HepG2 (cell line): ENCODE results near the gene SLC35A1. TPM values are rescaled to one million over a fixed set of nuclear protein-coding genes. Genes with fewer than 3 reads are reported as not detected.

Experiments used
- CBX2 ChIP-seq, 2 experiments: fragments of 200-600 bp in 1 of 2; sonication (generic); formaldehyde crosslinking in 1 of 2; IDR thresholded peaks; 2 replicates each; pipeline versions ENCODE4 v1.7.0 to v1.8.1; 2018 to 2022; ENCODE audit warnings: low read depth in 2 of 2, low read length in 1 of 2, mild to moderate bottlenecking in 1 of 2, missing genetic modification reagents in 1 of 2
- FIP1L1 ChIP-seq: fragments of 200-400 bp; formaldehyde crosslinking; IDR thresholded peaks from 2 replicates; pipeline ENCODE4 v1.6.1; 2018; ENCODE audit warnings: low read depth, mild to moderate bottlenecking, low read length, moderate library complexity, borderline replicate concordance; ENCODE audit not compliant: insufficient read depth
- IRF2 ChIP-seq: IDR thresholded peaks from 2 replicates; pipeline ENCODE4 v1.6.1; 2018; ENCODE audit warnings: missing genetic modification reagents, missing compliant biosample characterization
- MBD4 ChIP-seq: IDR thresholded peaks from 2 replicates; pipeline ENCODE4 v1.6.1; 2012; ENCODE audit warnings: low read length, inconsistent platforms, borderline replicate concordance
- MIER3 ChIP-seq: IDR thresholded peaks from 2 replicates; pipeline ENCODE4 v1.6.1; 2016; ENCODE audit warnings: missing compliant biosample characterization, borderline replicate concordance
- NCOA2 ChIP-seq: sonication (generic); formaldehyde crosslinking; IDR thresholded peaks from 2 replicates; pipeline ENCODE4 v1.8.0; 2022; ENCODE audit warnings: inconsistent platforms
- PLRG1 ChIP-seq: fragments of 450-650 bp; conservative IDR thresholded peaks from 2 replicates; pipeline ENCODE4 v1.6.1; 2016
- RORA ChIP-seq: sonication (generic); formaldehyde crosslinking; IDR thresholded peaks from 2 replicates; pipeline ENCODE4 v1.5.0; 2020; ENCODE audit warnings: mild to moderate bottlenecking, missing genetic modification reagents, moderate library complexity
- SKI ChIP-seq: fragments of 450-650 bp; IDR thresholded peaks from one replicate; pipeline ENCODE4 v1.6.1; 2018; ENCODE audit warnings: mild to moderate bottlenecking; ENCODE audit not compliant: partially characterized antibody
- SRSF1 ChIP-seq: fragments of 200-400 bp; formaldehyde crosslinking; optimal IDR thresholded peaks from 2 replicates; pipeline ENCODE3; 2017; ENCODE audit warnings: mild to moderate bottlenecking, low read depth, low read length, moderate library complexity
- TOPORS ChIP-seq: sonication (generic); formaldehyde crosslinking; IDR thresholded peaks from 2 replicates; pipeline ENCODE4 v1.8.0; 2023; ENCODE audit warnings: mild to moderate bottlenecking, missing genetic modification reagents
- ZNF253 ChIP-seq: sonication (generic); formaldehyde crosslinking; IDR thresholded peaks from 2 replicates; pipeline ENCODE4 v1.8.0; 2022; ENCODE audit warnings: mild to moderate bottlenecking, missing genetic modification reagents, borderline replicate concordance
- ZNF256 ChIP-seq: sonication (generic); formaldehyde crosslinking; conservative IDR thresholded peaks from 2 replicates; pipeline ENCODE4 v1.4.0; 2020; ENCODE audit warnings: missing genetic modification reagents
- ZNF616 ChIP-seq: sonication (generic); formaldehyde crosslinking; IDR thresholded peaks from 2 replicates; pipeline ENCODE4 v1.5.0; 2020; ENCODE audit warnings: low read depth, mild to moderate bottlenecking, missing genetic modification reagents
- ZSCAN9 ChIP-seq: IDR thresholded peaks from 2 replicates; pipeline ENCODE4 v1.6.1; 2016; ENCODE audit warnings: borderline replicate concordance
- polyA plus RNA-seq, 8 experiments: library from polyadenylated mRNA; depleted of rRNA in 3 of 8; stranded (reverse) in 7 of 8; unstranded in 1 of 8; fragments of >200 nt; fragmentation: Illumina TruSeq in 4 of 8; extraction: Trizol in 4 of 8; gene quantifications; 2 replicates each; pipeline versions ENCODE4 v1.2.1 to v1.2.3, GENCODE V29; 2011 to 2016; ENCODE audit warnings: low read depth in 4 of 8, missing spikeins in 1 of 8, mixed read lengths in 1 of 8; ENCODE audit not compliant: insufficient read depth in 1 of 8
- total RNA-seq, 5 experiments: library from RNA; depleted of rRNA; stranded (reverse); fragments of >200 nt; fragmentation: Illumina TruSeq; extraction: Trizol; gene quantifications; 2 replicates each; pipeline ENCODE4 v1.2.3, GENCODE V29; 2016; ENCODE audit warnings: low read depth in 1 of 5
- TF ChIP-seq, protein P1 (sequence below): sonication (generic); formaldehyde crosslinking; IDR thresholded peaks from 2 replicates; pipeline ENCODE4 v1.8.0; 2022; ENCODE audit warnings: mild to moderate bottlenecking, missing genetic modification reagents, moderate library complexity
- TF ChIP-seq, protein P2 (sequence below): IDR thresholded peaks from 2 replicates; pipeline ENCODE4 v1.6.1; 2016; ENCODE audit warnings: low read depth, borderline replicate concordance
- TF ChIP-seq, protein P3 (sequence below): sonication (generic); formaldehyde crosslinking; conservative IDR thresholded peaks from 2 replicates; pipeline ENCODE4 v1.4.0; 2020; ENCODE audit warnings: mild to moderate bottlenecking, missing genetic modification reagents, moderate library complexity
- TF ChIP-seq, protein P4 (sequence below): sonication (generic); formaldehyde crosslinking; IDR thresholded peaks from 2 replicates; pipeline ENCODE4 v1.4.0; 2020; ENCODE audit warnings: missing genetic modification reagents

The SLC35A1 gene
- total and polyA plus RNA-seq, 2 of the 13 experiments (the other 11 are each of a cell fraction or from before 2014, with no cell fraction given): 24.8 to 25.1 TPM

DNA sequence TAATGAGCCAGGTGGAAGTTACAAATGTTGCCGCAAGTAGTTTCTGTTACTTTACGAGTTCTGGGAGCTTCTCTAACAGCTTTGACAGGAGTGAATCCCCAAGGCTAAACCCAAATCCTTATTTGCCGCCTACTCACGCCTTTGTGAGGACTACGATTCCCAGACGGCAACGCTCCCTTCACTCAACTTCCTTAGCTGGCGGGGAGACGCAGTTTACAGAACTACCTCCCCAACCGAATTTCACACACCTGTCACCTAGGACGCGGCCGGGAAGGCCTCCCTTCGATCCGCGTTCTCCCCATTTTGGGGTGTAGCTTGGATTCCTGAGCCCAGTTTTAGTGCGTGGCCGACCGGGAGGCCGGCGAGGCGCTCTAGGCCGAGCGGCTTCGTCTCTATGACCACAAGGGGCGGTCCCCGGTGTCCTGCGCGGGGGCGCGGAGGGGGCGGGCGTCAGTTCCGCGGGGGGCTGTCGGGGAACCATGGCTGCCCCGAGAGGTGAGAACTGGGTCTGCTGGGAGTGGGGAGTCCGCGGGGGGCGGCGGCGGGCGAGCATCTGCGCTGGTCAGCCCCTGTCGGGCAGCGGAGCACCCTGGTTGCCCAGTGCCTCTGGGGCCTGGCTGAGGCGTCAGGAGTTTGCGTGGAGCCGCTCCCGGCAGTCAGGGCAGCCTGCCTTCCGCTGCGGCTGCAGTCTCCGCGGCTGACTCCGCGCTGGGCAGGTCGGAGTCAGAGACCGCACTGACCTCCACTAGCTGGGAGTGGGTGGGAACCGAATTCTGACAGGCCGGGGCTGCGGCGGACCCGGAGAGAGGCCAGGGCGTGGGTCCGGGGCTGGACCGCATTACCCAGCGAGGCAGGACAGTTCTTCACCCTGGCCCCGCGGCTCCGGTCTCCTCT is at the start of gene SLC35A1 (continued):
- TF ChIP-seq ZSCAN9: peak; percentile 59; the same call in 1 of the 2 replicates
- TF ChIP-seq MIER3: no peak
- no peak for TF ChIP-seq PLRG1
- TF ChIP-seq TOPORS (CRISPR knock-in tag): no peak; the same call in 1 of the 2 replicates
- TF ChIP-seq FIP1L1: no peak
- TF ChIP-seq, protein P1, sequence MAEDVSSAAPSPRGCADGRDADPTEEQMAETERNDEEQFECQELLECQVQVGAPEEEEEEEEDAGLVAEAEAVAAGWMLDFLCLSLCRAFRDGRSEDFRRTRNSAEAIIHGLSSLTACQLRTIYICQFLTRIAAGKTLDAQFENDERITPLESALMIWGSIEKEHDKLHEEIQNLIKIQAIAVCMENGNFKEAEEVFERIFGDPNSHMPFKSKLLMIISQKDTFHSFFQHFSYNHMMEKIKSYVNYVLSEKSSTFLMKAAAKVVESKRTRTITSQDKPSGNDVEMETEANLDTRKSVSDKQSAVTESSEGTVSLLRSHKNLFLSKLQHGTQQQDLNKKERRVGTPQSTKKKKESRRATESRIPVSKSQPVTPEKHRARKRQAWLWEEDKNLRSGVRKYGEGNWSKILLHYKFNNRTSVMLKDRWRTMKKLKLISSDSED (CRISPR knock-in tag): 0 out of 2 replicates have a peak, but pooled peaks have one; percentile 18
- TF ChIP-seq, protein P2, sequence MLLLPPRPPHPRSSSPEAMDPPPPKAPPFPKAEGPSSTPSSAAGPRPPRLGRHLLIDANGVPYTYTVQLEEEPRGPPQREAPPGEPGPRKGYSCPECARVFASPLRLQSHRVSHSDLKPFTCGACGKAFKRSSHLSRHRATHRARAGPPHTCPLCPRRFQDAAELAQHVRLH (CRISPR knock-in tag): no peak
- TF ChIP-seq ZNF616 (CRISPR knock-in tag): 0 out of 2 replicates have a peak, but pooled peaks have one; percentile 47
- TF ChIP-seq CBX2 (IDR thresholded peaks at IDR 0.05; ENCODE audit: low read depth, low read length): no peak
- peak; percentile 29; the same call in 1 of the 2 replicates for TF ChIP-seq CBX2 (CRISPR knock-in tag; IDR thresholded peaks at IDR 0.05; ENCODE audit: low read depth)
- TF ChIP-seq ZNF253 (CRISPR knock-in tag): no peak; the same call in 1 of the 2 replicates
- no peak for TF ChIP-seq MBD4
- TF ChIP-seq, protein P3, sequence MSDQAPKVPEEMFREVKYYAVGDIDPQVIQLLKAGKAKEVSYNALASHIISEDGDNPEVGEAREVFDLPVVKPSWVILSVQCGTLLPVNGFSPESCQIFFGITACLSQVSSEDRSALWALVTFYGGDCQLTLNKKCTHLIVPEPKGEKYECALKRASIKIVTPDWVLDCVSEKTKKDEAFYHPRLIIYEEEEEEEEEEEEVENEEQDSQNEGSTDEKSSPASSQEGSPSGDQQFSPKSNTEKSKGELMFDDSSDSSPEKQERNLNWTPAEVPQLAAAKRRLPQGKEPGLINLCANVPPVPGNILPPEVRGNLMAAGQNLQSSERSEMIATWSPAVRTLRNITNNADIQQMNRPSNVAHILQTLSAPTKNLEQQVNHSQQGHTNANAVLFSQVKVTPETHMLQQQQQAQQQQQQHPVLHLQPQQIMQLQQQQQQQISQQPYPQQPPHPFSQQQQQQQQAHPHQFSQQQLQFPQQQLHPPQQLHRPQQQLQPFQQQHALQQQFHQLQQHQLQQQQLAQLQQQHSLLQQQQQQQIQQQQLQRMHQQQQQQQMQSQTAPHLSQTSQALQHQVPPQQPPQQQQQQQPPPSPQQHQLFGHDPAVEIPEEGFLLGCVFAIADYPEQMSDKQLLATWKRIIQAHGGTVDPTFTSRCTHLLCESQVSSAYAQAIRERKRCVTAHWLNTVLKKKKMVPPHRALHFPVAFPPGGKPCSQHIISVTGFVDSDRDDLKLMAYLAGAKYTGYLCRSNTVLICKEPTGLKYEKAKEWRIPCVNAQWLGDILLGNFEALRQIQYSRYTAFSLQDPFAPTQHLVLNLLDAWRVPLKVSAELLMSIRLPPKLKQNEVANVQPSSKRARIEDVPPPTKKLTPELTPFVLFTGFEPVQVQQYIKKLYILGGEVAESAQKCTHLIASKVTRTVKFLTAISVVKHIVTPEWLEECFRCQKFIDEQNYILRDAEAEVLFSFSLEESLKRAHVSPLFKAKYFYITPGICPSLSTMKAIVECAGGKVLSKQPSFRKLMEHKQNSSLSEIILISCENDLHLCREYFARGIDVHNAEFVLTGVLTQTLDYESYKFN (CRISPR knock-in tag): no peak
- no peak for TF ChIP-seq SKI
- TF ChIP-seq ZNF256 (CRISPR knock-in tag): peak; percentile 39; the same call in 1 of the 2 replicates
- TF ChIP-seq SRSF1: no peak
- 0 out of 2 replicates have a peak, but pooled peaks have one; percentile 47 for TF ChIP-seq RORA (CRISPR knock-in tag)
- TF ChIP-seq NCOA2: peak; percentile 52; the same call in 1 of the 2 replicates
- peak; percentile 78; the same call in 1 of the 2 replicates for TF ChIP-seq IRF2 (CRISPR knock-in tag)
- TF ChIP-seq, protein P4, sequence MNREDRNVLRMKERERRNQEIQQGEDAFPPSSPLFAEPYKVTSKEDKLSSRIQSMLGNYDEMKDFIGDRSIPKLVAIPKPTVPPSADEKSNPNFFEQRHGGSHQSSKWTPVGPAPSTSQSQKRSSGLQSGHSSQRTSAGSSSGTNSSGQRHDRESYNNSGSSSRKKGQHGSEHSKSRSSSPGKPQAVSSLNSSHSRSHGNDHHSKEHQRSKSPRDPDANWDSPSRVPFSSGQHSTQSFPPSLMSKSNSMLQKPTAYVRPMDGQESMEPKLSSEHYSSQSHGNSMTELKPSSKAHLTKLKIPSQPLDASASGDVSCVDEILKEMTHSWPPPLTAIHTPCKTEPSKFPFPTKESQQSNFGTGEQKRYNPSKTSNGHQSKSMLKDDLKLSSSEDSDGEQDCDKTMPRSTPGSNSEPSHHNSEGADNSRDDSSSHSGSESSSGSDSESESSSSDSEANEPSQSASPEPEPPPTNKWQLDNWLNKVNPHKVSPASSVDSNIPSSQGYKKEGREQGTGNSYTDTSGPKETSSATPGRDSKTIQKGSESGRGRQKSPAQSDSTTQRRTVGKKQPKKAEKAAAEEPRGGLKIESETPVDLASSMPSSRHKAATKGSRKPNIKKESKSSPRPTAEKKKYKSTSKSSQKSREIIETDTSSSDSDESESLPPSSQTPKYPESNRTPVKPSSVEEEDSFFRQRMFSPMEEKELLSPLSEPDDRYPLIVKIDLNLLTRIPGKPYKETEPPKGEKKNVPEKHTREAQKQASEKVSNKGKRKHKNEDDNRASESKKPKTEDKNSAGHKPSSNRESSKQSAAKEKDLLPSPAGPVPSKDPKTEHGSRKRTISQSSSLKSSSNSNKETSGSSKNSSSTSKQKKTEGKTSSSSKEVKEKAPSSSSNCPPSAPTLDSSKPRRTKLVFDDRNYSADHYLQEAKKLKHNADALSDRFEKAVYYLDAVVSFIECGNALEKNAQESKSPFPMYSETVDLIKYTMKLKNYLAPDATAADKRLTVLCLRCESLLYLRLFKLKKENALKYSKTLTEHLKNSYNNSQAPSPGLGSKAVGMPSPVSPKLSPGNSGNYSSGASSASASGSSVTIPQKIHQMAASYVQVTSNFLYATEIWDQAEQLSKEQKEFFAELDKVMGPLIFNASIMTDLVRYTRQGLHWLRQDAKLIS (CRISPR knock-in tag): no peak
